ENCODE measurements around the gene DNAI7.

The DNAI7 gene, protein sequence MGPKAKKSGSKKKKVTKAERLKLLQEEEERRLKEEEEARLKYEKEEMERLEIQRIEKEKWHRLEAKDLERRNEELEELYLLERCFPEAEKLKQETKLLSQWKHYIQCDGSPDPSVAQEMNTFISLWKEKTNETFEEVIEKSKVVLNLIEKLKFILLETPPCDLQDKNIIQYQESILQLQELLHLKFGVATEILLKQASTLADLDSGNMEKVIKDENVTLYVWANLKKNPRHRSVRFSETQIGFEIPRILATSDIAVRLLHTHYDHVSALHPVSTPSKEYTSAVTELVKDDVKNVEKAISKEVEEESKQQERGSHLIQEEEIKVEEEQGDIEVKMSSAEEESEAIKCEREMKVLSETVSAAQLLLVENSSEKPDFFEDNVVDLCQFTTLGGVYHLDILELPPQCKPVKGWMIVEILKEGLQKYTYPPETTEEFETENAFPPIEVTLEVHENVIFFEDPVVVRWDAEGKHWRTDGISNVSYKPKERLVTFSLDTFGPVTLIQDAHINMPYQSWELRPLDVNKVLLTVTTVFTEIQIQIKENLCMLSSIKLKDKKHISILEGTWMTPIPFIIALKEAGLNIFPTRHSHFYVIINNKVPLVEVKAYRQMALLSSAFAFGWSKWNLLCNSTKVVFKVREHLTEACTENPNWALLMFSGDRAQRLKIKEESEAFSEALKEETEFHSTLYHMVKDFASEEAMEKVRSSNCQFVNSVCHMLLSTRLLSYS

DNA sequence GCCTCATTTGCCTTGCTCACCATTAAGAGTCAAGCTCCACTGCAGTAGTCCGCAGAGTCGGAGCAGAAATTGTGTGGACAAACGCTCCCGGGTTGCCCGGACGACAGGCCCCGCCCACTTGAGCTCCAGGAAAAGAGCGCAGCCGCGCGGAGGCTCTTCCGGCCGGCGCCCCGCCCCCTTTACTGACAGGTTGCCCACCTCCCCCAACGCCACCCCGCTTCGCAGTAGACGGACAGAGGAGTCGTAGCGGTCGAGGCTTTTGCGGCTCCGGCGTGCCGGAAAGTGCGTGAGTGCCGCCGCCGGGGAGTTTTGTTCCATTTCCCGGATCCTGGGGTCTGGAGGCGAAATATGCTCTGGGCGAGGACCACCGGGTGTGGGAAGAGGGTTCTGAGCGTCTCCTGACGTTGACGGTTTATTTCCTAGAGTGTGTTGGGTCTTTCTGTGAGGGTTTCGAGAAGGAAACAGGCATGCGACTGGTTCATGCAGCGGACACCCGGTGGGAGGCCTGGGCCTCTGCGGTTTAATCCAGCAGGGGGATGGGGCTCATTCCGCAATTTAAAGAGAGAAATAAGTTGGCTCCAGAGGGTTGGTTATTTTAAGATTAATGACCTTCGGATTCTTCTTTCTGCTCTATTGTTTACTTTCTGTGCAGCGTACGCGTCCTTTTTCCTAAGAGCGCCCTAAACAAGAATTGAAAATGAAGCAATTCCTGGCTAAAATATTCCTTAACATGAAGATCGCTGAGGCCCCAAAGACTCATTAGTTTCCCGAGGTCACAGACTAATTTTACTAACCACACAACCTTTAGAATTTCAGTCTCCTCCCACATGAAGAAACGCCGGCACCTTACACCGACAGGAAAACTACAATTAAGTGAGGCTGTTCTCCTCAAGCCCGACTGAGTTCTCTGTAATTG is at the start of gene DNAI7, which contains the start of gene ETFRF1:
DNAI7 (minus strand) TSS at position 105 of the 916 bp plus-strand sequence; CDS start at position 23, 82 bp downstream.
ETFRF1 (plus strand) TSS at position 182 of the 916 bp plus-strand sequence. CDS start 8,720 bp downstream, outside the sequence.
- DNase-seq, result peak; percentile 94

- DNase-seq, result no peak
Measured at GRCh38 chr12:25243680-25243990, 48.7 kb upstream of the DNAI7 start.

- no peak for DNase-seq
Measured at GRCh38 chr12:25242981-25243679, 48.2 kb upstream of the DNAI7 start.

DNA sequence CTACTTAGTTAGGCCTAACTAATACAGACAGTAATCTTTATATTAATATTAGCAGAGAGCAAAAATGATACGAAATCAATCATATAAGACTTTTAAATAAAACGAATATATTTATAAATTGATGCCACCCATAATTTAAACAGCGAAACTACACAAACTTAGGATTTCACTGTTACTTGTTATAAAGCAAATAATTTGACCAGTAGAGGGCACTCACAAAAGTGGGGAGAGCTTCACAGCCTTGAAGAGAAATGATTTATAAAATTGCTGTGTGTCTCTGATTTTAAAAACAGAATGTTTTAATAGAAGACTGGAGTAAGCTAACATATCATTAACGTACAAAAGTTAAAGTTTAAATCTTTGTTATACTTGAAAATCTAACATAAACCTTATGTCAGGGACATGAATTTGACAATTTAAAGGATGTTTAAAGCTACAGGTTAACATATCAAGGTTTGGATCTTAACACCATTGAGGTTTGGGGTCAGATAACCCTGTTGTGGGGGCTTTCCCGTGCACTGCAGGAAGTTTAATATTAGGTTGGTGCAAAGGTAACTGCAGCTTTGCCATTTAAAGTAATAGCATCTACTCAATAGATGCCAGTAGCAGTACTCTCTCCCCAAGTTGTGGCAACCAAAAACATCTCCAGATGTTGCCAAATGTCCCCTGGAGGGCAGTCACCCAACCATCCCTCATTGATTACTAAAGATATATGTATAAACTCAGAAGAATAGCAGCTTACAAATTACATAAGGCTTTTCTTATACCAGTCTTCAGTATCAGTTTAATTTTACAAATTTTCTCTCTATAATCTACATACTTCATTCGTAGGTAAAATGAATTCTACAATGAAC is 46.4 kb upstream of the DNAI7 start:
- DNase-seq, result peak; percentile 63

DNA sequence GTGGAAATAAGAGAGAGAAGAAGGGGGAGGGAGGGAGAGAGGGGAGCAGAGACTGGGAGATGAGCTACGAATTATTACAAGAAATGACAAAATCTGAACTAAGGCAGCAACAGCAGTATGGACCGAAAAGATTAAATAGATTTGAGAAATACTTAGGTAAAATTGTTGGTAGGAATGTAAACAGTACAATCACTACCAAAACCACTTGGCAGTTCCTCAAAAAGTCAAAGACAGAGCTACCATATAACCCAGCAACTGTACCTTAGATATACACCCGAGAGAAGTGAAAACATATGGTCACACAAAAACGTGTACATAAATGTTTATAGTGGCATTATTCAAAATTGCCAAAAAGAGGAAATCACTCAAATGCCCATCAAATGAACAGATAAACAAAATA is 41.7 kb upstream of the DNAI7 start:
- DNase-seq, result no peak

- DNase-seq, result no peak
Measured at GRCh38 chr12:25236190-25236589, 41.2 kb upstream of the DNAI7 start.

DNA sequence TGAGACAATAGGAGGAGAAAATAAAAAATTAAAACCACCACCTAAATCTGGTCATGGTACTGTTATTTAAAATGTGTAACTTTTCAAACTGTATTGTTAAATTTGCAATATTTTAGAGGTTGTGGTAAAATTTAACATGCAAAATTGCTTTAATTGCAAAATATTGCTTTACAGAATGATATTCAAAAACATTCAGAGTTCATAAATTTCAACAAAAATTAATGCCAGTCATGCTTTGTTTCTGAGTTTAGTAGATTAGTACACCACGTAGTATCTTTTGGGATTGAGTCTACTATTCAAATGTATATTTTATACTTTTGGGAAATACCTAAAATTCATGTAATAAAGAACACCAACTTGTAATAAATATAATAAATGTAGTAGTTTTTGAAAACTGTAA is 18.4 kb upstream of the DNAI7 start:
- no peak for DNase-seq

GRCh38 chr12:25208554-25208953 is 13.6 kb upstream of the DNAI7 start:
- DNase-seq, result no peak

GRCh38 chr12:25207846-25208245 is 12.9 kb upstream of the DNAI7 start:
- DNase-seq, result no peak

- DNase-seq, result no peak
Measured at GRCh38 chr12:25207411-25207810, 12.5 kb upstream of the DNAI7 start.

GRCh38 chr12:25202137-25202536 is 7.2 kb upstream of the DNAI7 start:
- DNase-seq, result no peak

GRCh38 chr12:25200703-25201102 is 5.7 kb upstream of the DNAI7 start:
- no peak for DNase-seq

DNA sequence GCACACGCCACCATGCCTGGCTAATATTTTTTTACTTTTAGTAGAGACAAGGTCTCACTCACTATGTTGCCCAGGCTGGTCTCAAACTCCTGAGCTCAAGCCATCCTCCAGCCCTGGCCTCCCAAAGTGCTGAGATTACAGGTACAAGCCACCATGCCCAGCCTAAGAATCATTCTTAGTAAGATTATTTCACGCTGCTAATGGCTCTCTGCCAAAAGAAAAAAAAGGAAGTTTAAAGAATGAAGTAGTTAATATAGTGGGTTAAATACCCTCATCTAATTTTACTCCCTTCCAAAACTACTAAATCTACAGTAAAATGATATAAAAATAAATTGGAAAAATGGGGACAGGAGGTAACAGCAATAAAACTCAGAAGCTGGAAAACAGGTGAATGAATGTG is 2.6 kb upstream of the DNAI7 start:
- no peak for DNase-seq

- DNase-seq, result no peak
Measured at GRCh38 chr12:25194722-25195055, 271 bp downstream of the DNAI7 start.

- no peak for DNase-seq
Measured at GRCh38 chr12:25194214-25194613, 746 bp downstream of the DNAI7 start.

- DNase-seq, result no peak
Measured at GRCh38 chr12:25190793-25191192, 4.2 kb downstream of the DNAI7 start.

DNA sequence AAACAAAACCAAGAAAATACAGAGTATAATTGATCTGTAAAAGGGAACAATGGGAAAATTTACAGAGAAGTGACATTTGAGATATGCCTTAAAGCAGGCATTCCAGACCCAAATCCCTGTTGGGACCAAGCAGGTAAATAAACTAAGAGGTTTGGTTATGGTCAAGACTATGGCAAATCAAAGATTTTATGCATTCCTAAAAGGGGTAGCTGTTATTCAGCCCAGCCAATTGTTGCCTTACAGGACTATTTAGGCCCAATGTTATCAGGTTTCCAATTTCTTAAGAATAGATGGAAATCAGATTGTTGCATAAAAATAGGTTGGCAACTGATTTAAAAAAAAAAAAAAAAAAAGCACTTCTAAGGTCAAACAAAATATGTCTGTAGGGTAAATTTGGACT is 5.3 kb downstream of the DNAI7 start:
- DNase-seq, result no peak

DNA sequence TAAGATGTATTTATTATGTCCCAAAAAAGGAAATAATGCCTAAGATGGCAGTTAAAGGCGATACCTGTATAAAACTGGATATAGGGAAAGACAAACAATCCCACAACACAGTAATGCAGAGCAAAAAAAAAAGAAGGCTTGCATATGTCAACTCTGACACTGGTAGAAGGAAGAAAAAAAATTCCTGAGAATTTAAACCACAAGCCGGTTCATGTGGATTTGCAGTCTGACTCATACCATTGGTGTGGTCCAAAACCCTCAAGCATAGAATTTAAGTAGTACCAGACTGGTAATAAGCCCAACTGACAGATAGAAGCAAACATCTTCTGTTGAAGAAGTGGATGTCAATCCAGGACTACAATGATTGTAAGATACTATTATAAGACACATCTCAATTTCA is 7.2 kb downstream of the DNAI7 start:
- DNase-seq, result no peak

- no peak for DNase-seq
Measured at GRCh38 chr12:25186788-25187402, 8.1 kb downstream of the DNAI7 start.

DNA sequence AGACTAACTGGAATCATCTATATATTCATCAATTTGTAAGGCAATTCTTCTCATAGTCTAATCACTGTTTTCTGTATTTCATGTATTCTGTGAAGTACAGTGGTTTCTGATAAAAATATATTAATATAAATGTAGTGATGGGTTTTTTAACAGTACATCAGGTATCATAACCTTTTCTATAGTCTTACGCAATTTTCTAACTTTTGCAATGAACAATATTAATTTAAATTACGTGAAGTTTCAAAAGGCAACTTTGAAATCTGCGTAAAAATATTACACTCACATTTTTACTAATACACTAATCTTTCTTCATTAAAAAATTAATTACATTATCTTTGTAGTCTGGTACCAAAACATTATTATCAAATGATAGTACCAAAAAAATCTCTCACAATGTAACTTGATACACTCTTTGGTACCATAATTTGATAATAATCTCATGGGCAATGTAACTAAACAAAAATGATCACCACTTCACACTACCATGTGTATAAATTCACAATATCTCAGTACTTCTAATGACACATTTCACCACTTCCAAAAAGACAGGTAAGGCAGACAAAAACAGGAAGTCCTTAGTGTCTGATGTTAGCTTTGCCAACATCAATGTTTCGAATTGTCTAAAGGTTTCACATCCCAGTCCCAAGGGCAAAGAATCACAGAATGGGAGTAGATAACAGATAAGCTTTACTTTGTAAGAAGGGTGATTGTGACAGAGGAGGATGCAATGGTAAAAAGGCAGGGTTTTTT is 8.7 kb downstream of the DNAI7 start:
- no peak for DNase-seq

- no peak for DNase-seq
Measured at GRCh38 chr12:25184132-25184531, 10.8 kb downstream of the DNAI7 start.
